Activated T-helper 1 cell treated with anti-CD3 and anti-CD28 coated beads, Interleukin-12 subunit alpha, Interleukin-12 subunit beta, Interleukin-2, Interleukin-4 antibody, amounts not matched to agents 30 ng/mL and 10 ng/mL and 1 ng/mL, durations not matched to agents 14 hours and 24 hours and 36 hours (primary cell): Measurements from ENCODE around the gene NR2E3. TPM values are rescaled to one million over a fixed set of nuclear protein-coding genes. Genes with fewer than 3 reads are reported as not detected.

ENCODE experiments used
- DNase-seq: peaks from one replicate; pipeline ENCODE4 v3.0.0; 2021; ENCODE audit warnings: low spot score
- H3K27ac Mint-ChIP-seq: one replicate; pipeline ENCODE4 v1.8.0; 2021; ENCODE audit warnings: mild to moderate bottlenecking, mixed read lengths
- H3K27me3 Mint-ChIP-seq: one replicate; pipeline ENCODE4 v1.8.0; 2022; ENCODE audit warnings: mild to moderate bottlenecking, moderate library complexity, mixed read lengths; ENCODE audit not compliant: insufficient read depth
- H3K36me3 Mint-ChIP-seq: one replicate; pipeline ENCODE4 v1.8.0; 2021; ENCODE audit warnings: low read depth, mixed read lengths
- H3K4me1 Mint-ChIP-seq: one replicate; pipeline ENCODE4 v1.8.0; 2021; ENCODE audit warnings: low read depth, mixed read lengths
- H3K4me3 Mint-ChIP-seq: one replicate; pipeline ENCODE4 v1.8.0; 2021; ENCODE audit warnings: mild to moderate bottlenecking, moderate library complexity, mixed read lengths
- H3K9me3 Mint-ChIP-seq: one replicate; pipeline ENCODE4 v1.8.0; 2021; ENCODE audit warnings: mixed read lengths
- intact Hi-C: fragments of 100-400 bp; cut with micrococcal nuclease; formaldehyde crosslinking; loops from one replicate; pipeline ENCODE4 v1.15.1; 2024
- total RNA-seq: library from RNA; stranded (reverse); gene quantifications from 2 replicates; pipeline ENCODE4 v1.2.3, GENCODE V29; 2022

The NR2E3 gene
- total RNA-seq, 1 donor from 2014 or later: not detected

GRCh38 chr15:71800835-71801745, 9.3 kb upstream of the NR2E3 start:
- no peaks in the 10 kb centered on the region for H3K27me3 Mint-ChIP-seq

GRCh38 chr15:71801935-71802655, 8.3 kb upstream of the NR2E3 start:
- Mint-ChIP-seq H3K36me3 (no peaks in the 10 kb centered on the region), H3K4me1 (no peaks in the 10 kb centered on the region), H3K27me3 (no peaks in the 10 kb centered on the region), H3K4me3 (no peak overlapping the region), H3K9me3 (no peaks in the 10 kb centered on the region), H3K27ac (no peak overlapping the region)
- no peak for DNase-seq
- intact Hi-C loops: loop anchor here (1.0 to 2.0 kb wide), 3 partner anchors 58 to 353 kb away; no protein-coding TSS in a partner anchor

More at GRCh38 chr15:71800835-71801745, 9.3 kb upstream of the NR2E3 start:
- intact Hi-C loops: loop anchor here (1.0 to 2.0 kb wide), 2 partner anchors 57 to 352 kb away; no protein-coding TSS in a partner anchor
- no peak for DNase-seq
- Mint-ChIP-seq H3K4me1 (no peaks in the 10 kb centered on the region), H3K4me3 (no peak overlapping the region), H3K27ac (no peak overlapping the region), H3K36me3 (no peaks in the 10 kb centered on the region), H3K9me3 (no peaks in the 10 kb centered on the region)

- no peak overlapping the region for H3K27ac Mint-ChIP-seq
- H3K4me3 Mint-ChIP-seq: no peak overlapping the region
- H3K36me3 Mint-ChIP-seq: no peaks in the 10 kb centered on the region
- H3K9me3 Mint-ChIP-seq: no peaks in the 10 kb centered on the region
- H3K27me3 Mint-ChIP-seq: no peaks in the 10 kb centered on the region
- H3K4me1 Mint-ChIP-seq: no peaks in the 10 kb centered on the region
- peak; percentile 6 for DNase-seq
- intact Hi-C loops: loop anchor here (1.0 kb wide), 1 partner anchor 353 kb away; no protein-coding TSS in a partner anchor
Observed at GRCh38 chr15:71802770-71803169, 7.6 kb upstream of the NR2E3 start.

GRCh38 chr15:71804226-71804625, 6.1 kb upstream of the NR2E3 start:
- Mint-ChIP-seq H3K9me3 (no peaks in the 10 kb centered on the region), H3K27ac (no peak overlapping the region), H3K4me3 (no peak overlapping the region), H3K4me1 (no peaks in the 10 kb centered on the region), H3K36me3 (no peaks in the 10 kb centered on the region), H3K27me3 (no peaks in the 10 kb centered on the region)
- DNase-seq: no peak
- intact Hi-C loops: no loop called here

- no peaks in the 10 kb centered on the region for H3K4me1 Mint-ChIP-seq
- H3K27ac Mint-ChIP-seq: no peak overlapping the region
- H3K27me3 Mint-ChIP-seq: no peaks in the 10 kb centered on the region
- no peak overlapping the region for H3K4me3 Mint-ChIP-seq
- DNase-seq: no peak
- intact Hi-C loops: no loop called here
- no peaks in the 10 kb centered on the region for H3K36me3 Mint-ChIP-seq
- no peaks in the 10 kb centered on the region for H3K9me3 Mint-ChIP-seq
Observed at GRCh38 chr15:71804695-71805470, 5.5 kb upstream of the NR2E3 start.

GRCh38 chr15:71806452-71806931, 3.9 kb upstream of the NR2E3 start:
- no peaks in the 10 kb centered on the region for H3K4me1 Mint-ChIP-seq

GRCh38 chr15:71807125-71807629, 3.2 kb upstream of the NR2E3 start:
- DNase-seq: no peak
- intact Hi-C loops: no loop called here
- no peaks in the 10 kb centered on the region for H3K36me3 Mint-ChIP-seq
- H3K27me3 Mint-ChIP-seq: no peaks in the 10 kb centered on the region
- no peak overlapping the region for H3K4me3 Mint-ChIP-seq
- H3K4me1 Mint-ChIP-seq: no peaks in the 10 kb centered on the region
- no peak overlapping the region for H3K27ac Mint-ChIP-seq
- no peaks in the 10 kb centered on the region for H3K9me3 Mint-ChIP-seq

More at GRCh38 chr15:71806452-71806931, 3.9 kb upstream of the NR2E3 start:
- H3K4me3 Mint-ChIP-seq: no peak overlapping the region
- H3K9me3 Mint-ChIP-seq: no peaks in the 10 kb centered on the region
- DNase-seq: no peak
- no peaks in the 10 kb centered on the region for H3K36me3 Mint-ChIP-seq
- intact Hi-C loops: no loop called here
- no peaks in the 10 kb centered on the region for H3K27me3 Mint-ChIP-seq
- no peak overlapping the region for H3K27ac Mint-ChIP-seq

GRCh38 chr15:71807691-71808091, 2.7 kb upstream of the NR2E3 start:
- no peaks in the 10 kb centered on the region for H3K27me3 Mint-ChIP-seq
- intact Hi-C loops: no loop called here
- H3K4me3 Mint-ChIP-seq: no peak overlapping the region
- no peak for DNase-seq
- no peaks in the 10 kb centered on the region for H3K9me3 Mint-ChIP-seq
- H3K36me3 Mint-ChIP-seq: no peaks in the 10 kb centered on the region
- no peak overlapping the region for H3K27ac Mint-ChIP-seq
- H3K4me1 Mint-ChIP-seq: no peaks in the 10 kb centered on the region

GRCh38 chr15:71808311-71809020, 1.9 kb upstream of the NR2E3 start:
- H3K27me3 Mint-ChIP-seq: no peaks in the 10 kb centered on the region
- intact Hi-C loops: no loop called here

GRCh38 chr15:71809346-71809745, 1.0 kb upstream of the NR2E3 start:
- H3K4me1 Mint-ChIP-seq: no peaks in the 10 kb centered on the region

More at GRCh38 chr15:71808311-71809020, 1.9 kb upstream of the NR2E3 start:
- Mint-ChIP-seq H3K4me1 (no peaks in the 10 kb centered on the region), H3K36me3 (no peaks in the 10 kb centered on the region), H3K4me3 (no peak overlapping the region), H3K9me3 (no peaks in the 10 kb centered on the region), H3K27ac (no peak overlapping the region)
- DNase-seq: no peak

GRCh38 chr15:71811036-71811736, 832 bp downstream of the NR2E3 start:
- Mint-ChIP-seq H3K27me3 (no peaks in the 10 kb centered on the region), H3K4me3 (no peak overlapping the region), H3K27ac (no peak overlapping the region), H3K4me1 (no peaks in the 10 kb centered on the region), H3K36me3 (no peaks in the 10 kb centered on the region), H3K9me3 (no peaks in the 10 kb centered on the region)
- no peak for DNase-seq
- intact Hi-C loops: no loop called here

More at GRCh38 chr15:71809346-71809745, 1.0 kb upstream of the NR2E3 start:
- Mint-ChIP-seq H3K27me3 (no peaks in the 10 kb centered on the region), H3K4me3 (no peak overlapping the region), H3K27ac (no peak overlapping the region), H3K36me3 (no peaks in the 10 kb centered on the region), H3K9me3 (no peaks in the 10 kb centered on the region)
- DNase-seq: no peak
- intact Hi-C loops: no loop called here
